GM21737 (cell line): ENCODE results near the gene STUM.

ENCODE experiments used
- ATAC-seq: cut with Tn5 transposase; IDR thresholded peaks from one replicate; pipeline ENCODE4 v1.9.1; 2021; ENCODE audit warnings: mild to moderate bottlenecking, moderate library complexity; ENCODE audit not compliant: unreplicated experiment

STUM gene

DNA sequence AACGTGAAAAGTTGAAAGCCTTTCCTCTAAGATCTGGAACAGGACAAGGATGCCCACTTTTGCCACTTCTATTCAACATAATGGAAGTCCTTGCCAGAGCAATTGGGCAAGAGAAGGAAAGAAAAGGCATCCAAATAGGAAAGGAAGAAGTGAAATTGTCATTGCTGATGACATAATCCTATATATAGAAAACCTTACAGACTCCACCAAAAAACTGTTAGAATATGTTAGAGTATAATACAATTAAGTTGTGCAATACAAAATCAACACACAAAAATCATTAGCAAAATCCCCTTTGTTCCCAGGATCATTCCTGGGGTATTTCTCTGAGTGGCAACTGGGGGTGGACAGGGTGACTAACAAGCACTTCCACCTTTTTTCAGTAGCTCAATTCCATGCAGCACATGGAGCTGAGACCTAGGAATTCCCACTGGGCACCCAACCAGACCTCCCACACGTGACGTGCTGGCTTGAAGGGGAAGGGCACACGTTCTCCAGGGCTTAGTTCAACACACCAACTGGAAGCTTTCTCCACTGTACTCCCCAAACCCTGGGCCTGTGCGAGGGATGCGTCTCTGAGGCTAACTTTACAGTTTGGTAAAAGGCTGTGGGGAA, 9.6 kb downstream of the STUM start:
- ATAC-seq, result no peak

DNA sequence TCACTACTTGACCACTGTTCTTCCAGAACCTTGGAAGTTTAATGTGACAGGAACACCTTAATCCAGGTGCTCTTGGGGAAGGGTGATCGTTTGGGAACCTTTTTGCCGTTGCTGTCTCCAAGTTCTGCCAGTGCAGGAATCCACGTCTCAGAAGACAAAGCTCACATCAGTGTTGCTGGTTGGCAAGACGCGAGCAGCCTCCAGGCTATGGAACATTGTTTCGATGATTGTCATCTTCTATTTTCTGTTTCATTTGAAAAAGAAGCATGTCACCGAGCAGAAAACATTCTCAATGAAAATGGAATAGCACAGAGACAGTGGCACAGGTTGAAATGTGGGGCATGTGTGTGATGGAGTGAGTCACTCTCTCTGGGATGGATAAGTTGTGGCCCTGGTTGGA, 11.7 kb downstream of the STUM start:
- ATAC-seq, result no peak

DNA sequence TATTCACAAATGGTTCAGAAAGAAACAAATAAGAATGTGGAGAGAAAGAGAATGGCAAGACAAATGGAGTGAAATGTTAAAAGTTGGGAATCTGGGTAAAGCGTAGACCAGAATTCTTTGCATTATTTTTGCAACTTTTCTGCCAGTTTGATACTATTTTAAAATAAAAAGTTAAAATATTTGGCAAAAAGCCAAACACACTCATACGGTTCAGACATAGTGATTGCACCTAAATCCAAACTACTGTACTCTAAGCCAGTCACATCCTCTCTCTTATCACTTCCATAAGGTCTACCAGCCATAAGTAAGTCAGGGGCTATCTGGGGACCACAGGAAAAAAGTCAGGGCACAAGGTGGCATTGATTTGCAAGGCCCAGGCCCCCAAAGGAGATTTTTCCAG, 14.4 kb downstream of the STUM start:
- ATAC-seq, result no peak

DNA sequence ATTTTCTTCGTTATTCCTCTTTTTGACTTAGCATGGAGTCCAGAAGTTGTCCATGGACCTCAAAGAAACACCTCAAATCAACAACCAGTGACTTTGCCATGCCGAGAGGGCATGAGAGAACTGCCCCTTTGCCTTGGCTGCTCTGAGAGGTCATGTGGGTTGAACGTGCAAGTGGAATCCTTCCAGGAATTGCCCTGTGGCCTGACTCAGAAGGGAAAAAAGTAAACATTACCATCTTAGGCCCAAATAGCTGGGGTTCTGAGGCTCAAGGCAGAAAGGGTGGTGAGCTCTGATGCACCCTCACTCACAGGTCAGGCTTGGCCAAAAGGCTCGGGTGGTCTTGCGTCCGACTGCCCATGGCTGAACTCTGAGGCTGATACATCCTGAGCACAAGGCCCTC, 15.1 kb downstream of the STUM start:
- no peak for ATAC-seq

DNA sequence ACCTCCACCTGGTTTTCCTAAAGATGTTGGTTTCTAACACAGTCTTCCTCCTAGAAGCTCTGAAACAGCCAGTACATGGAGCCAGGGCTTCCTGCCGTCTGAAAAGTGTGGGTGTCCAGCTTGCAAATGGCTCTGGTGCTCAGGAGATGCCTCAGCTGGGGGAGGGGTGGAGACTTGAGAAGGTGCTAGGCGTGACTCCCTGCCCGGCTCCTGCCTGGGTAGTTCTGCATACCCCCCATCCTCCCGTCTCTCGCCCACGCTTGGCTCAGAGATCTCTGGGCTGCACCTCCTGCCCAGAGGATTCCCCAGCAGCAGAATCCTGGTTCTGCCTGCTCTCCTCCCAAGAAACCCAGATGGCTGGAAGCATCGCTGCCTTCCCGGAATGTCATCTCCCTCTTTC, 16.9 kb downstream of the STUM start:
- no peak for ATAC-seq

DNA sequence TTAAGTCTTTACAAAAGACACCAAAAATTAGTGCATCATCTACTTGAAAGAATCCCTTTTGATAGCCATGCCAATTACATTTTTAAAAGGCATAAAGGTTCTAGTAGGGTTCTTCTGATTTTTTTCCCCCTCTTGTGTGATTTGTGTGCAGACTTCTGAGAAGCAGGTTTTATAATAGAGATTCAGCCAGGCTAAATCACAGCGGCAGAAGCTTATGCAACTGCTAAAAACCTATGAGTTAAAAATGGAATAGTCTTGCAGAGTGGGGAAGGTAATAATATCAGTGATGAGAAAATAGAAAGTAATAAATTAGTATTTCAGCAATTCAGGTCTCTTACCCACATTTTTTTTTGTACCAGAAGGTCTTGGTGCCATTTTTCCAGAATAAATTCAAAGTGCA, 17.7 kb downstream of the STUM start:
- ATAC-seq, result no peak

DNA sequence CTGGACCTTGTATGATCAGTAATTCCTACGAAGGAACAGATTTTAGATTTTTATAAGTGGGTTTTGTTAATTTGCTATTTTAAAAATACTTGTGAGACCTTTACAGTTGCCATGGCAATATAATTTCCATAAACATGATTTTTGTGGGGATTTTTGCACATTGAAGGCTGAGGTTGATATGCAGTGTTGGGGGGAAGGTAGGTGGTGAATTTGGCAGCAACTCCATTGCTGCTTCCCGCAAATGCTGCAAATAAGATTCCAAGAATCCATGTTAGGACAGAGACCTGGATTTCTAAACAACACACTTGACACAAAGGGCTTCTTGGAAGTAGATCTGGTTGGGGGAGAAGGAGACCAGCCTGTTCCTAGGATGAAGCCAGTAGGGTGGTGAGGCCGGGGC, 18.2 kb downstream of the STUM start:
- ATAC-seq, result no peak

DNA sequence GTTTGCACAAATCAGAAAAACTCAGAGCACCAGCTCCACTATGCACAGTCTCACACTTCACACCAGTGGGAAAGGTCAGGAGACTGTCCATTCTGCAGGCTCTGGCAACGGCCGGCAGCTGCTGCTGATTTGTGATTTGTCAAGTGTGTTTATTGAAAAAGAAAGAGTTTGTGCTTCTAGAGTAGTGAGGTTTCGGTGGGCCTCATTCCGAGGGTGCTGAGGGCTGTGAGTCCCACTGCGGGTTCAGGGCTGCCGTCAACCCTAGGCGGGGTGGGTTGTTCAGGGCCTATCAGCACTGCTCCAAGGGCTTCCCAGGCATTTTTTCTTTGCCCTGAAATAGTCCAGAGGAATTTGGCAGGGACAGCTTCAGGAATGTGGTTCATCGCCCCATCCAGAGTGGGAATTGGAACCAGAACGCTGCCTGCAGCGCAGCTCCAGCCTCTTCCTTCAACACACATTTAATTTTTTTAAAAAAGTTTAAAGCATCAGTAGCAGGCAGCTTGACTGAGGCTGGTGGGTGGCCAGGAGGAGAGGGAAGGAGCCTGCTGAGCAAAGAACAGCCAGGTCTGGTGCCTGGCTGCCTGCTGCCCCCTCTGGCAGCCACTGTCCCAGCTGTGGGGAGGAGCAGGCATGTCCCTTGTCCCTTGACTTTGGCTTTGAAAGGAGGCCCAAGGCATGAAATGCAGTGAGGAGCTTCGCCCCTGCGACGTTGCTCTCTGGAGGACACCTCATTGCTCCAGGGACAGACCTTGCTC, 19.7 kb downstream of the STUM start:
- no peak for ATAC-seq

DNA sequence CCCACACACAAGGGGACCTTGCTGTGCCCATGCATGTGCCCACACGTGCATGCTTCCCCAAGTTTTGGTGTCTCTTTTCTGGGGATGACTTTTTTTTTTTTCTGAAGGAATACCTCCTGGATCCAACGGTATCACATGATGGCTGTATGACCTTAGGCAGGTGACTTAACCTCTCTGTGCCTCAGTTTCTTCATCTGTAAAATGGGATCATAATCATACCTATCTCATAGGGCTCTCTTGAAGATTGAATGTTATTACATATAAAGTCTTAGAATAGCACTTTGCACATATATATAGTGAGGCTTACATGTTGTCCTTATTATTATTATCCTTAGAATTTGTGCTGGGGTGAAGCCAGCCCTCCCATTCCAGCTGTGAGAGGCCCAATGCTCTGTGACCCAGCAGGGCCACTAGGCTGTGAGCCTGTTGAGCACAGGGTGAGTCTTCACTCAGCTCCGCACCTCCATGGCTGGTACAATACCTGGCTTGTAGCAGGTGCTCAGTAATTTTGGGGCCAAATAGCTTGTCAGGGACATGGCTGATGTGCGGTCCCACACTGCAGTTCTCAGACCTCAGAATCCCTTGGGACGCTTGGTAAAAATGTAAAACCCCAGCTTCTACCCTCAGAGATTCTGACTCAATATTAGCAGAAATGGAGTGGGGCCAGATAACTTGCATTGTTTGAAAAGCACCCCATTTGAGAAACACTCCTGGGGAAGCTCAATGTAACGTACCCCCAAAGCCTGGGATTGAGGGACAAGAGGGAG, 20.6 kb downstream of the STUM start:
- ATAC-seq, result no peak

DNA sequence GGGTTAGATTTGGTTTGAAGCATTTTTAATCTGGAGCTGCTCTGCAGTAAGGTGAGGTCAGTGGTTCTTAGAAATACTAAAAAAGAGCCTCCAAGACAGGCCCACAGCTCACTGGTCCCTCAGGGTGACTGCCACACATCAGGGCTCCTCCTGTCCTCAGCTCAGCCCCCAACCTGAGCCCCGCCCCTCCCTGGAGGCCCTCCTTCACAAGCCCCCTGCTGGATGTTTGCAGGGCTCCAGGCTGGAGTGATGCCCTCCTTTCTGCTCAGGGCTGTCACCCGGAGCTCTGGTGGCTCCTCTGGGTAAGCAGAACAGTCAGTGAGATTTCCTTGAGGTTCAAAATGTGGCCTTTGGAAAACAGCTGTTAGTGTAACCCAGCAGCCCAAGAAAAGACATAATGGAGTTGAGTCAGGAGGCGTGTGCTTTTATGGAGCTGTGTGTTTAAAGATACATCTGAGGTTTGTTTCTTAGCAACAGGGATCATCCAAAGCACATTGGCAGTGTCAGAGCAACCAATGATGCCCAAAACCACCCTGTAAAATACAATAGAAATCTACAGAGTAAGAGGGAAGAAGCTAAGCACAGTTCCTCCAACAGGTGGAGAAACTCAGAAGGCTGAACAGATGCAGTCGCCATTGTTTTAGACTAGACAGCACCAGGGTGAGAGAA, 21.4 kb downstream of the STUM start:
- ATAC-seq, result no peak

DNA sequence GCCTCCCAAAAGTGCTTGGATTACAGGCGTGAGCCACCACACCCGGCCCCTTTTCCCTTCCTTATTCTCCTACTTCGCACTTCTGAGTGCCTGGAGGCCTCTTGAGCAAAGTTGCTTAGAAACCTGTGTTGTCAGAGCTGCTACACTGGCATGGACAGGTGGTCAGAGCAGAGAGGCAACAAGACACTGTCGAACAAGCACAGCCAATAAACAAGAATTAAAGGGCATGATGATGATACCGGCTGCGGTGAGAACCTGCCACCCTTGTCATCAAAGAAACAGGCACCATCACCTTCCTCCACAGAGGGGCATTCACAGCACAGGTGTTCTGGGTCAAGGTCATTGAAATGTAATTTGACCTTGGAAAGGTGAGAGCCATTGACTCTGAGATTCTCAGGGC, 23.3 kb downstream of the STUM start:
- no peak for ATAC-seq

DNA sequence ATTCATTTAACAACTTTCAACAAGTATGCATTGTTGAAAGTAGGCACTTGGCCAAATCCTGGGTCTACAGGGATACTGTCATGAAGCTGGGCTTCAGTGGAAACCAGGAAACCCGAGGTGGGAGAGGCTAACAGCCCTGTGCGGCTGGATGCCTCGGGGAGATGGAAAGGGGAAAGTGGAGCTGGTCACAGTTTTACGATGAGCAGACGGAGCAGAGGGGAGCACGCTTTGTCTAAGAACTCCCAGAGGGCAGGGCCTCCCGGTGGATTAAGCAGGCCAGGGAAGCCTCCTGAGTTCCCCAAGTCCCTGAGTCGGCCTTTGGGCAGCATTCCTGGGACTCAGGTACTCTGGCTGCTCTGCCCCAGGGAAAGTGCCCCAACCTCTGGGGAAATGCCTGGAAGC, 23.8 kb downstream of the STUM start:
- ATAC-seq, result no peak

DNA sequence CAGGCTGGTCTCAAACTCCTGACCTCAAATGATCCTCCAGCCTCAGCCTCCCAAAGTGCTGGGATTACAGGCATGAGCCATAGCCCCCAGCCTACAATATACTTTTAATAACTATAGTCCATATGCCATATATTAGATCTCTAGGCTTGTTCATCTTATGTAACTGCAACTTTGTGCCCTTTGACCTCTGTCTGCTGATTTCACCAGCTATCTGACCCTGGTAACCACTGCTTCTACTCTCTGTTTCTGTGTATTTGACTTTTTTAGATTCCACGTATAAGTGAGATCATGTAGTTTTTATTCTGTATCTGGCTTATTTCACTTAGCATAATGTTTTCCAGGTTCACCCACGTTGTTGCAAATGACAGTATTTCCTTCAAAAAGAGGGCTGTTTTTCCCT, 25.5 kb downstream of the STUM start:
- ATAC-seq, result no peak

DNA sequence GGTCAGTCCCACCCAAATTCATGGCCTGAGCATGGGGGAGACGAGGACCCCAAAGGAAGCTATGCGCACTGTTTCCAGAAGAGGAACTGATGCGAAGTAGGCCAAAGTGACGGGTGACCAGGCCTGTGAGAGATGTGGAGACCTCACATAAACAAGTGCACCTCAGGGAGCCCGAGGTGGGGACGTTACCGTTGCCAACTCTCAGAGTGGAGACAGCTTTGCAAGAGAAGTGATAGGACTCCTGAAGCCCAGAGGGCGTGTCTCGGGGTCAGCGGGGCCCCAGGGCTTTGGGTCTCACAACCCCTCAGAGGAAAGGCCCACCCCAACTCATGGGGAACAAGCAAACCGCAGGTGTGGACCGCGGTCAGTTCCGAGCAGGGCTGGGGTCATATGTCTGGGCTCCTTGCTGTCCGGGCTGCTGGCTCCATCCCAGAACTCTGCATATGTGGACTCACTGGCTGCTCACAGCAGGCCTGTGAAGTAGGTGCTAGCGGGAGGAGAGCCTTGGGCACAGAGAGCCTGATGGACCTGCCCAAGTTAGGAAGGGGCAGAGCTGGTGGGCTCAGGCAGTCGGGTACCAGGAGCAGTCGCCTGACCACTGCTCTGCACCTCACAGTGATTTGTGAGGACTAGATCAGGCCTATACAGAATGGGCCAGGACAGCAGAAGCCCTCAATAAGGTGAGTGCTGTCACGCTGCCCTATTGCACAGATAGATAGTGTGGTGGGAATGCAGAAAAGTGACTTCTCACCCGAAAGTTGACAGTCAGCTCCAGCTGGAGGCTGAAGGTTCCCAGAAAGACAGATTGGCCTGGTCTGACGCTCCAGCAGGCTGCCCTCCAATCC, 26.2 kb downstream of the STUM start:
- no peak for ATAC-seq

DNA sequence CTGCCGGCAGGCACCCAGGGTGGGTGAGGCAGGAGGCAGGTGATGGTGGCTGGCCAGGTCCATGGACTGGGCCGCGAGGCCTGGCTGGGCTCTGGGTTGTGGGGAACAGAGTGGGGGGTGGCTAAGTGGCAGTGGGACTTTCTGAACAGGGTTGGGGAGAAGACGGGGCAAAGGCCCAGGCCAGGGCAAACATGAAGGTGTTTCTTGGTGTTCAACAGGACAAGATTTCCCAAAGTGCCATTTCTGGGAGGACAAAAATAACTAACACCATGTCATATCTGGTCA, 26.8 kb downstream of the STUM start:
- ATAC-seq, result no peak

DNA sequence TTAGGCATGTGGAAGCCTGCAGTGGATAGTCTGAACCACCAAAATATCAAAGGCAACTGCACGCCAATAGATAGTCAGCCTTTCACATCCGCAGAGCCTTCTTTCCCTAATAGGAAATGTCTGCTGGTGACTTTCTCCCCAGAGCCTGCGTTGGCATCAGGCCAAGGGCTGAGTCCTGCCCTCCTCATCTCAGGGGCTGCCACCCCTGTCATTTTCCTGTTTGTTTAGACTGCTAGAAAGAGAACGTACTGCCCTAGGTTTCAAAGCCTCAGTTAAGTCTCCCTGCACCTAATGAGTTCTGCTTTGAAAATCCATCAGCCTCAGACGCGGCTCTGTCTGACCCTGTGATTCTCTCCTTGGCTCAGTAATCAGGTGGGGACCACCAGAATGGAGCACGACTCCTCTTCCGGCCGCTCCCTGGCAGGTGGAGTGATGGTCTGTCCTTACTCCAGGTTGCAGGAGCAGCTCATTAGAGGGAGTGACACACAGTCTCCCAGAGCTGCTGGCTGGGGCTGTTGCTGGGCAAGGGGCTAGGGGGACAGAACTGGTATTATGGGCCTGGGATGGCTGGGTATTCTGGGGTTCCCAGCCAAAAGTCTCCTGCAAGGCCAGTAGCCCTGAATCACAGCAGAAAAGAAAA, 27.3 kb downstream of the STUM start:
- ATAC-seq, result no peak

DNA sequence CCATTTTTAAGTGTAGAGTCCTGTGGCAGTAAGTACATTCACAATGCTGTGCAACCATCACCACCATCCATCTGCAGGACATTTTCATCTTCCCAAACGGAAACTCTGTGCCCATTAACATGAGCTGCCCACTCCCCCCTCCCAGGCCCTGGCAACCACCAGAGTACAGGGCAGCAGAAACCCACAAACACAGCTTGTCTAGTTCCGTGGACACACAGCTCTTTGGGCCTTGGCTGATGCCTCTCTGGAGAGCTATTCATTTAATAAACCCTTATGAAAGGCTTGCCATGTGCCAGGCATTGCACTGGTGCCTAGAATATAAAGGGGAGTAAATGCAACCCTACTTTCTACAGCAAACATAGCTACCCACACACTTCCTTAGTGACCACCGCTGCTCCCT, 28.0 kb downstream of the STUM start:
- no peak for ATAC-seq

DNA sequence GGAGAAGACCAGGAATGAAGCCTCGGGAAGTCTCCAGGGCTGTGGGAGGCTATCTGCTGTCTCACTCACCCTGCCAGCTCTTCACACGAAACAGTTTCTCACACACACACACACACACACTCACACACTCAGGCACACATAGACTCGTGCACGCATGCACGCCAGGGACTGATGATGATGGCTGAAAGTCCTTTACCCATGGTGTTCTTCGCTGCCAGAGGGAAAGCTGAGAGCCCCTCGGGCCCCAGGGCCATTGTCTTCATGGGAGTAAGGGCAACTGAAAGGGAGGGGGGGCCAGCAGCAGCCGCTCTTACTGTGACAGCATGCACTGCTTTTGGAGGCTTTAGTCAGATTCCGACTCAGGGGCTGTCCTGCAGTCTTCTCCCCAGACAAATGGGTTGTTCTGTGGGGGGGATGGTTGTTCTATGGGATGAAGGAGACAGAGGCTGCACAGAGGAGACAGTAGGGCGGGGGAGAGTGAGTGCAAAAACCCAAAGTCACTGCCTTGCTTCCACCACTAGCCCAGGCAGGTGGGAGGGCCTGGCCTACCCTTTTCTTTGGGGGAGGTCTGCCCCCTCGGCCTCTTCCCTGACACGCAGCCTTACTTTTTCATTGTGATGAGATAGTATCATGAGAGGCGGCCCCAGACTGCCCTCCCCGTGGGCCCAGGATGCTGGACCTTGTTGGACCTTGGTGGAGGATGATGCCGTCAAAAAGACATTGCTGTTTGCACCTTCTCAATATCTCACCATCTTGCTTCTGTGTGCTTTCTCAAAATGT, 29.0 kb downstream of the STUM start:
- ATAC-seq, result no peak

DNA sequence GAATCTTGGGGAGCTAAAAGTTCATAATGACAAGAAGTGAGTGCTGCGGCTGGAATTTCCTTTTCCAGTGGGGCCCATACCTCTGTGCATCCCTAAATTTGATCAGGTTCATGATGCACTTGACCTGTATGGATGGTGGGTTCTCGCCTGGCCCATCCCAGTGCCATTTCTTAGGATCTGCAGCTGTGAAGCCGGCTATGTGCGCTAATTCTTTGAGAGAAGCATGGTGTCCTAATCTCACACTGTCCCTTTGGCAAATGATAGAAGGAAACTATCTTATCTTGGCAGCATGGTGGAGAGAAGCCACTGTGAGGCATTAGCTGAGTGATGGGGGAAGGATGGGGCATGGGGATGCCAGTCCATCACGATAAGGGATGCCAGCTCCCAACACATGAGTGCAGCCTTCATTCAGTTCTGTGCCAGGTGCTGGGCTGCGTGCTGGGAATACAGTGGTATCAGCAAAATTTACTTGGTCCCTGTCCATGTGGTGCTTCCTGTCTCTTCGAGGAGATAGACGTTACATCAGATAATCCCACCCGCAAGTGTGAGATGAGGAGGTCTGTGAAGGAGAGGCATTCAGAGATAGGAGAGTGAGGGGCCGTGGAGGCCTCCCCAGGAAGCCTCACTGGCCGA, 30.5 kb downstream of the STUM start:
- ATAC-seq, result no peak
